HUDEP-2 (cell line): ENCODE data around the gene HSP90AB1.
A peak's percentile ranks its signal among the peaks of the same experiment; 100 is the strongest.

Experiments used
- DNase-seq, 76 experiments: peaks; one replicate each; lab custom pipeline; 2025; ENCODE audit not compliant: unreplicated experiment in 76 of 76; lab: John Stamatoyannopoulos, UW

The HSP90AB1 gene

GRCh38 chr6:44265007-44265721, 18.3 kb downstream of the HSP90AB1 start, which contains the start of gene NFKBIE:
TSS of gene NFKBIE (minus strand) at chr6:44265551. CDS start at chr6:44265346, 205 bp downstream.
- peak in 73 of 76 experiments; percentile 27 to 93 (median 81) for DNase-seq

GRCh38 chr6:44265722-44266233, 18.9 kb downstream of the HSP90AB1 start:
- DNase-seq: no peak

- no peak for DNase-seq
These were observed 19.4 kb downstream of the HSP90AB1 start for GRCh38 chr6:44266347-44266746.

GRCh38 chr6:44267252-44267651, 20.4 kb downstream of the HSP90AB1 start:
- no peak for DNase-seq

DNA sequence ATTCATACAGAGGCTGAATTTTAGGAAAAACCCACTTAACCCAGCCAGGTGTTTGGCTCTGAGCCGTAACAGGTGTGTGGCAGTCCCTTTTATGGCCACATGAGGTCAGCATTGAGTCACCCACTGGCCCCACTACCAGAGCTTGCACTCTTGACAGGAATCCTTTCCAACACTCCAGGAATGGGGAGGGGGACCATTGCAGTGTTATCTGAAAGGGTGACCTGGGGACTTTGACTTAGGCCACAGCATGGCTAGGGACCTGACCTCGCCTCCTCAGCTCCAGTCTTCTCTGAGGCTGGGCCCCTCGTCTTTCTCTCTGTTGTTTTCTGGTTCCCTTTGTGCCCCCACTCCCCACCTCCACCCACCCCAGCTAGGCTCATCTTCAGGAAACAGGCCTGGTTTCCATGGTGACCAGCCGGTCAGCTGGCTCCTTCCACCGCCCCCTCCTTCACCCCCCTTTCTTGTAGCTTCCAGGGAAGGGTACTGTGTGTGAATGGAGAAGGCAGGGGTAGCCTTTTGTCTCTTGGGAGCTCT, 21.3 kb downstream of the HSP90AB1 start:
- DNase-seq: peak in 32 of 76 experiments; percentile 10 to 53 (median 38)

- no peak for DNase-seq
These were observed 22.4 kb downstream of the HSP90AB1 start for GRCh38 chr6:44269178-44269920.

GRCh38 chr6:44269921-44270525, 23.1 kb downstream of the HSP90AB1 start, which contains the start of gene TMEM151B:
TSS of gene TMEM151B (plus strand) at chr6:44270450. CDS start at chr6:44270743, 293 bp downstream.
- DNase-seq: no peak

GRCh38 chr6:44270526-44271405, 23.9 kb downstream of the HSP90AB1 start:
- DNase-seq: no peak

DNA sequence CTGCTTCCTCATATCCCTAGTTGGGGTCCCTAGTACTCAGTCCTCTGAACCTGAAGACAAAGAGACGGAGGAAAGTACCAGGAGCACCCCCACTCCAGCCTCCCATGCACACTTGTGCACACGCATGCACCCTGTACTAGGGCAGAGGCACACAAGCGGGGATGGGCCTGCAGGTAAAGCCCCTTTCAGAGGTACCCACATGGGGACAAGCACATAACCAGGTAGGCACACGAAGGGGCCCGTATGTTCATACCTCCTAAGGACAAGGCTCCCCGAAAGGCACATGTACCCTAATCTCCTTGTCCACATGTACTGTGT, 24.5 kb downstream of the HSP90AB1 start:
- no peak for DNase-seq

GRCh38 chr6:44271914-44272313, 25.0 kb downstream of the HSP90AB1 start:
- no peak for DNase-seq

GRCh38 chr6:44272529-44272928, 25.6 kb downstream of the HSP90AB1 start:
- no peak for DNase-seq

DNA sequence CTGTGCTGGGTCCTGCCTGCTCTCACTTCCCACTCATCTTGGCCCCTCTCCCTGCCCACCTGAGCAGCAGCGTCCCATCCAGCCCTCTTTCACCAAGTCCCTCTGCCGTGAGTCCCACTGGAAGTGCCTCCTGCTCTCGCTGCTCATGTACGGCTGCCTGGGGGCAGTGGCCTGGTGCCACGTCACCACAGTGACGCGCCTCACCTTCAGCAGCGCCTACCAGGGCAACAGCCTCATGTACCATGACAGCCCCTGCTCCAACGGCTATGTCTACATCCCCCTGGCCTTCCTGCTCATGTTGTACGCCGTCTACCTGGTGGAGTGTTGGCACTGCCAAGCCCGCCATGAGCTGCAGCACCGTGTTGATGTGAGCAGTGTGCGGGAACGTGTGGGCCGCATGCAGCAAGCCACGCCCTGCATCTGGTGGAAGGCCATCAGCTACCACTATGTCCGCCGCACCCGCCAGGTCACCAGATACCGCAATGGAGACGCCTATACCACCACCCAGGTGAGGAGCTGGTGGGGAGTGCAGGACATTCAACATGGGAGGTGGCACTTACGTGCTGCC, 26.2 kb downstream of the HSP90AB1 start:
- DNase-seq: no peak

DNA sequence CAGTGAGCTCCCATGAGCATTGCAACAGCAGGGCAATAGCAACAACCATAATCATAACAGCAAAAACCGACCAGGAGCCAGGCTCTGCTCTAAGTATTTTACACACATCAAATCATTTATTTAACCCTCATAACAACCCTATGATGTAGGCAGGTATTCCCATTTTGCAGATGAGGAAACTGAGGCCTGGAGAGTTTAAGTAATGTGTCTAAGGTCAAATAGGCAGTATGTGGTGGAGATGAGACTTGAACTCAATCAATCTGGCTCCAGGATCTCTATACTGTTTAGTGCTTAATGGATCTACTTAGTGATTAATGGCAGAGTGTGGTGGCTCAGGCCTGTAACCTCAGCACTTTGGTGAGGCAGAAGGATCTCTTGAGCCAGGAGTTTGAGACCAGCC, 26.7 kb downstream of the HSP90AB1 start:
- DNase-seq: no peak

DNA sequence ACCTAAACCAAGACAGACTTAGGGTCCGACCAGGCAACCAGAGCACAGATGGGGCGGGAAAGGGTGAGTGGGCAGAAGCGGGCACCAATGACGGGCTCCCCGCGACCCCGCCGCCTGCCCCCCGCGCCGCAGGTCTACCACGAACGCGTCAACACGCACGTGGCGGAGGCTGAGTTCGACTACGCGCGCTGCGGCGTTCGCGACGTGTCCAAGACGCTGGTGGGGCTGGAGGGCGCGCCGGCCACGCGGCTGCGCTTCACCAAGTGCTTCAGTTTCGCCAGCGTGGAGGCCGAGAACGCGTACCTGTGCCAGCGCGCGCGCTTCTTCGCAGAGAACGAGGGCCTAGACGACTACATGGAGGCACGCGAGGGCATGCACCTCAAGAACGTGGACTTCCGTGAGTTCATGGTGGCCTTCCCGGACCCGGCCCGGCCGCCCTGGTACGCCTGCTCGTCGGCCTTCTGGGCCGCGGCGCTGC, 28.4 kb downstream of the HSP90AB1 start:
- no peak for DNase-seq

DNA sequence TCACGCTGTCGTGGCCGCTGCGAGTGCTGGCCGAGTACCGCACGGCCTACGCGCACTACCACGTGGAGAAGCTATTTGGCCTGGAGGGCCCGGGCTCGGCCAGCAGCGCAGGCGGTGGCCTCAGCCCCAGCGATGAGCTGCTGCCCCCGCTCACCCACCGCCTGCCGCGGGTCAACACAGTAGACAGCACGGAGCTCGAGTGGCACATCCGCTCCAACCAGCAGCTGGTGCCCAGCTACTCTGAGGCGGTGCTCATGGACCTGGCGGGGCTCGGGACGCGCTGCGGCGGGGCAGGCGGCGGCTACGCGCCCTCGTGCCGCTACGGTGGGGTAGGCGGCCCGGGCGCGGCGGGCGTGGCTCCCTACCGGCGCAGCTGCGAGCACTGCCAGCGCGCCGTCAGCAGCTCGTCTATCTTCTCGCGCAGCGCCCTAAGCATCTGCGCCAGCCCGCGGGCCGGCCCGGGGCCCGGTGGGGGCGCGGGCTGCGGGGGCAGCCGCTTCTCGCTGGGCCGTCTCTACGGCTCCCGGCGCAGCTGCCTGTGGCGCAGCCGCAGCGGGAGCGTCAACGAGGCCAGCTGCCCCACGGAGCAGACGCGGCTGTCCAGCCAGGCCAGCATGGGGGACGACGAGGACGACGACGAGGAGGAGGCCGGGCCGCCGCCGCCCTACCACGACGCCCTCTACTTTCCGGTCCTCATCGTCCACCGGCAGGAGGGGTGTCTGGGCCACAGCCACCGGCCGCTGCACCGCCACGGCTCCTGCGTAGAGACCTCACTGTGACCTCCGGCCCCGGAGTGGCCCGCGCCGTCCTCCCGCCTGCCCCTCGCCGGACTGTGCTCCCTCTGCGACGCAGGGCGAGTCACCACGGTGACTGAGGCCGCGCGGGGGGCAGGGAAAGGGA, 29.1 kb downstream of the HSP90AB1 start:
- no peak for DNase-seq

GRCh38 chr6:44276667-44277640, 30.1 kb downstream of the HSP90AB1 start:
- DNase-seq: no peak

DNA sequence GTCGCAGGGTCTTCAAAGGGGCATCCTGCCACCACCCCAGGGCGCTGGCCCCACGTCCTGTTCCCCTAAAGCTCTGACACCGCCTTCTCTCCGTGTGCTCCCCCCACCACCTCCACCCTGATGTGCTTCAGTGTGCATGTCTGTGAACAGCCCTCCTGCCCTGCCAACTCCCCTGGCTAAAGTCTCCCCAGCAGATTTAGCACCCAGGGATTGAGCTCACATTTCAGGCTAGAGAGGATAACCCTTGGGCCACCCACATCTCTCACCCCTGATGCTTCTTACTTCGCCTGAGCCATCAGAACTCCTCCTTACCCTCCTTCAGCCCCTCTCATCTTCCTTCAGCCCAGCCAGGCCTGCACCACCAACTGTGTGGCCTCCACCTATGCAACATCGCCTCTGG, 30.9 kb downstream of the HSP90AB1 start:
- DNase-seq: no peak

DNA sequence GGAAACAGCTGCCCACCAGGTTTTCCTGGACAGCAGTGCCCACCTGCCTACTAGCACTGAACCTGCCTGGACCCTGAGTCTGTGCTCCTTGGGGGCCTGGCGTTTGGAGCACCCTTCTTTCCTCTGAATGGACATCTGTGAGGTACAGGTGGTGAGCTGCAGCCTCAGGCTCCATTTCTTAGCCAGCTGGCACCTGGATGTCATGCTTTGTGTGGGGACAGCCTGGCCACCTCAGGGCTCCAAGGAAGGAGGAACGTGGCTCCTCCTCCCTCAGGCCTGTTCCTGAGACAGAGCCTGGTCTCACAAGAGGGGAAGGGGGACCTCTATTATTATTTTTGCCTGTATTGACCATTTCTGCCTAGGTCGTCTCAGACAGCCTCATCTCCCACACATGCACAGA, 31.4 kb downstream of the HSP90AB1 start:
- no peak for DNase-seq
